Parathyroid adenoma (tissue), 2 donors: ENCODE measurements around the gene HOXA9.

Experiments
- H2AFZ ChIP-seq: fragments of 300-600 bp; sonication (generic); one replicate; pipeline ENCODE4 v1.7.0; 2017; ENCODE audit warnings: antibody characterized with exemption, mild to moderate bottlenecking
- H3K27ac ChIP-seq: fragments of 300-600 bp; sonication (generic); one replicate; pipeline ENCODE4 v1.7.0; 2017
- H3K27me3 ChIP-seq: fragments of 300-600 bp; sonication (generic); one replicate; pipeline ENCODE4 v1.7.0; 2017; ENCODE audit warnings: low read length; ENCODE audit not compliant: control insufficient read depth, insufficient read depth
- H3K36me3 ChIP-seq: fragments of 300-600 bp; sonication (generic); one replicate; pipeline ENCODE4 v1.7.0; 2017; ENCODE audit warnings: low read length; ENCODE audit not compliant: control insufficient read depth, insufficient read depth
- H3K4me1 ChIP-seq: fragments of 300-600 bp; sonication (generic); one replicate; pipeline ENCODE4 v1.7.0; 2017; ENCODE audit warnings: control low read depth
- H3K4me2 ChIP-seq: fragments of 300-600 bp; sonication (generic); one replicate; pipeline ENCODE4 v1.7.0; 2017; ENCODE audit warnings: low read length
- H3K4me3 ChIP-seq: fragments of 300-600 bp; sonication (generic); one replicate; pipeline ENCODE4 v1.7.0; 2017; ENCODE audit warnings: low read depth, low read length
- H3K79me2 ChIP-seq: fragments of 300-600 bp; sonication (generic); one replicate; pipeline ENCODE4 v1.7.0; 2017; ENCODE audit warnings: control low read depth
- H3K9ac ChIP-seq: fragments of 300-600 bp; sonication (generic); one replicate; pipeline ENCODE4 v1.7.0; 2017; ENCODE audit warnings: mild to moderate bottlenecking
- H3K9me3 ChIP-seq: fragments of 300-600 bp; sonication (generic); one replicate; pipeline ENCODE4 v1.7.0; 2017; ENCODE audit warnings: low read length; ENCODE audit not compliant: control insufficient read depth
- CTCF ChIP-seq: fragments of 300-600 bp; sonication (generic); IDR thresholded peaks from one replicate; pipeline ENCODE4 v1.7.0; 2017; ENCODE audit warnings: antibody characterized with exemption, mild to moderate bottlenecking
- donor health status: primary hyperparathyroidism.

The HOXA9 gene

GRCh38 chr7:27186668-27187474 lies 21.5 kb upstream of the HOXA9 start:
- Histone ChIP-seq H3K9ac (no peak overlapping the region), H2AFZ (no peak overlapping the region), H3K4me2 (no peak overlapping the region), H3K4me3 (no peak overlapping the region), H3K79me2 (no peaks in the 10 kb centered on the region), H3K9me3 (no peaks in the 10 kb centered on the region), H3K4me1 (no peaks in the 10 kb centered on the region), H3K36me3 (no peaks in the 10 kb centered on the region), H3K27ac (no peak overlapping the region), H3K27me3 (peaks cover 46% of the 10 kb centered on the region)
- no peak for TF ChIP-seq CTCF

GRCh38 chr7:27185854-27186667 lies 20.7 kb upstream of the HOXA9 start:
- TF ChIP-seq CTCF = no peak
- no peaks in the 10 kb centered on the region for H3K4me1 ChIP-seq
- H3K9me3 ChIP-seq = no peaks in the 10 kb centered on the region
- no peak overlapping the region for H2AFZ ChIP-seq
- no peaks in the 10 kb centered on the region for H3K36me3 ChIP-seq
- H3K9ac ChIP-seq = no peak overlapping the region
- no peak overlapping the region for H3K4me3 ChIP-seq
- H3K27ac ChIP-seq = no peak overlapping the region
- no peaks in the 10 kb centered on the region for H3K79me2 ChIP-seq
- peaks cover 46% of the 10 kb centered on the region for H3K27me3 ChIP-seq
- no peak overlapping the region for H3K4me2 ChIP-seq

GRCh38 chr7:27185013-27185853 lies 19.9 kb upstream of the HOXA9 start, which contains the start of gene HOXA11:
TSS of gene HOXA11 (minus strand) at chr7:27185232. CDS start at chr7:27185144, 88 bp downstream.
- H3K4me1 ChIP-seq = no peaks in the 10 kb centered on the region
- peaks cover 42% of the 10 kb centered on the region for H3K27me3 ChIP-seq
- H3K9ac ChIP-seq = no peak within 1 kb of the TSS

More at GRCh38 chr7:27185013-27185853, 19.9 kb upstream of the HOXA9 start, which contains the start of gene HOXA11:
- no peaks in the 10 kb centered on the region for H3K9me3 ChIP-seq
- no peak within 1 kb of the TSS for H2AFZ ChIP-seq
- no peaks in the 10 kb centered on the region for H3K79me2 ChIP-seq
- no peak within 1 kb of the TSS for H3K27ac ChIP-seq
- TF ChIP-seq CTCF = no peak
- H3K4me2 ChIP-seq = no peak within 1 kb of the TSS
- no peaks in the 10 kb centered on the region for H3K36me3 ChIP-seq
- H3K4me3 ChIP-seq = no peak within 1 kb of the TSS
